H9 (cell line): Measurements from ENCODE around the gene CLEC11A. TPM values are rescaled to one million over a fixed set of nuclear protein-coding genes. Genes with fewer than 3 reads are reported as not detected.

Source experiments
- DNase-seq: peaks from one replicate; pipeline ENCODE4 v3.0.0-alpha.2; 2017
- H2AFZ ChIP-seq: one replicate; pipeline ENCODE4 v1.6.1; 2013; ENCODE audit warnings: mild to moderate bottlenecking, low read length, control low read depth, moderate library complexity
- H2AK5ac ChIP-seq: 2 replicates; pipeline ENCODE4 v1.6.1; 2013; ENCODE audit warnings: low read length, control low read depth, mixed read lengths; ENCODE audit not compliant: insufficient read length
- H2BK120ac ChIP-seq: one replicate; pipeline ENCODE4 v1.6.1; 2013; ENCODE audit warnings: low read depth, mild to moderate bottlenecking, low read length, control low read depth, inconsistent platforms; ENCODE audit not compliant: poor library complexity, severe bottlenecking
- H2BK12ac ChIP-seq: 2 replicates; pipeline ENCODE4 v1.6.1; 2013; ENCODE audit warnings: low read length, control low read depth, mixed read lengths, low read depth; ENCODE audit not compliant: insufficient read length
- H2BK15ac ChIP-seq: 2 replicates; pipeline ENCODE4 v1.6.1; 2013; ENCODE audit warnings: low read depth, low read length, control low read depth
- H2BK20ac ChIP-seq: one replicate; pipeline ENCODE4 v1.6.1; 2013; ENCODE audit warnings: low read depth, mild to moderate bottlenecking, low read length, control low read depth, inconsistent platforms; ENCODE audit not compliant: poor library complexity, severe bottlenecking
- H2BK5ac ChIP-seq: 2 replicates; pipeline ENCODE4 v1.6.1; 2013; ENCODE audit warnings: low read length, control low read depth, mixed read lengths; ENCODE audit not compliant: insufficient read length
- H3K14ac ChIP-seq: 2 replicates; pipeline ENCODE4 v1.6.1; 2013; ENCODE audit warnings: low read length, control low read depth; ENCODE audit not compliant: insufficient read depth
- H3K18ac ChIP-seq: 2 replicates; pipeline ENCODE4 v1.6.1; 2013; ENCODE audit warnings: low read depth, mild to moderate bottlenecking, mixed read lengths, low read length, control low read depth; ENCODE audit not compliant: insufficient read length
- H3K23ac ChIP-seq: 2 replicates; pipeline ENCODE4 v1.6.1; 2013; ENCODE audit warnings: low read length, control low read depth, mixed read lengths, low read depth; ENCODE audit not compliant: insufficient read length
- H3K23me2 ChIP-seq: 2 replicates; pipeline ENCODE4 v1.6.1; 2013; ENCODE audit warnings: low read depth, mild to moderate bottlenecking, mixed read lengths, low read length, control low read depth; ENCODE audit not compliant: insufficient read length, poor library complexity, severe bottlenecking
- H3K27ac ChIP-seq: 2 replicates; pipeline ENCODE4 v1.5.1; 2013; ENCODE audit warnings: low read length, control low read depth, mixed read lengths, low read depth; ENCODE audit not compliant: insufficient read length
- H3K27me3 ChIP-seq: 2 replicates; pipeline ENCODE4 v1.6.1; 2013; ENCODE audit warnings: low read length, control low read depth, inconsistent platforms; ENCODE audit not compliant: insufficient read depth
- H3K4ac ChIP-seq: 2 replicates; pipeline ENCODE4 v1.6.1; 2013; ENCODE audit warnings: low read depth, mild to moderate bottlenecking, control low read depth, inconsistent platforms, low read length, moderate library complexity
- H3K4me1 ChIP-seq: 2 replicates; pipeline ENCODE4 v1.6.1; 2013; ENCODE audit warnings: low read length, control low read depth, inconsistent platforms; ENCODE audit not compliant: insufficient read depth
- H3K4me2 ChIP-seq: 2 replicates; pipeline ENCODE4 v1.6.1; 2013; ENCODE audit warnings: low read length, control low read depth, mixed read lengths; ENCODE audit not compliant: insufficient read length, insufficient read depth
- H3K56ac ChIP-seq: 2 replicates; pipeline ENCODE4 v1.6.1; 2013; ENCODE audit warnings: low read depth, mild to moderate bottlenecking, mixed read lengths, low read length, control low read depth; ENCODE audit not compliant: insufficient read length
- H3K79me1 ChIP-seq: 2 replicates; pipeline ENCODE4 v1.6.1; 2013; ENCODE audit warnings: low read depth, mild to moderate bottlenecking, moderate library complexity, low read length, control low read depth, inconsistent platforms; ENCODE audit not compliant: insufficient read depth, poor library complexity, severe bottlenecking
- H3K79me2 ChIP-seq: 2 replicates; pipeline ENCODE4 v1.6.1; 2013; ENCODE audit warnings: low read length, control low read depth, inconsistent platforms; ENCODE audit not compliant: insufficient read depth
- H3K9ac ChIP-seq: 2 replicates; pipeline ENCODE4 v1.6.1; 2013; ENCODE audit warnings: low read length, control low read depth, mixed read lengths; ENCODE audit not compliant: insufficient read length; ENCODE audit errors: extremely low read depth
- H3K9me3 ChIP-seq: one replicate; pipeline ENCODE4 v1.6.1; 2013; ENCODE audit warnings: low read depth, low read length, inconsistent platforms; ENCODE audit not compliant: control insufficient read depth
- H3T11ph ChIP-seq: one replicate; pipeline ENCODE4 v1.6.1; 2013; ENCODE audit warnings: mild to moderate bottlenecking, low read length, control low read depth, inconsistent platforms
- H4K20me1 ChIP-seq: one replicate; pipeline ENCODE4 v1.6.1; 2013; ENCODE audit not compliant: control insufficient read depth, insufficient read length, insufficient read depth
- H4K5ac ChIP-seq: 2 replicates; pipeline ENCODE4 v1.6.1; 2013; ENCODE audit warnings: low read depth, mild to moderate bottlenecking, mixed read lengths, low read length, control low read depth; ENCODE audit not compliant: insufficient read length
- H4K8ac ChIP-seq: replicated peaks from 2 replicates; pipeline ENCODE4 v1.6.1; 2013; ENCODE audit warnings: low read length, control low read depth, mixed read lengths, low read depth; ENCODE audit not compliant: insufficient read length
- H4K91ac ChIP-seq: 2 replicates; pipeline ENCODE4 v1.6.1; 2013; ENCODE audit warnings: low read depth, mild to moderate bottlenecking, moderate library complexity, mixed read lengths, low read length, control low read depth; ENCODE audit not compliant: insufficient read length
- H3K27ac Mint-ChIP-seq, 3 experiments: 2 replicates in 2 of 3; 3 replicates in 1 of 3; pipeline ENCODE4 v1.8.0; 2020 to 2021; ENCODE audit warnings: mixed read lengths in 3 of 3, mild to moderate bottlenecking in 1 of 3, moderate library complexity in 1 of 3
- H3K27me3 Mint-ChIP-seq: 2 replicates; pipeline ENCODE4 v1.8.0; 2021; ENCODE audit warnings: low read depth, mild to moderate bottlenecking, moderate library complexity, mixed read lengths
- H3K36me3 Mint-ChIP-seq, 3 experiments: 2 replicates in 2 of 3; 3 replicates in 1 of 3; pipeline ENCODE4 v1.8.0; 2020 to 2021; ENCODE audit warnings: low read depth in 3 of 3, mixed read lengths in 3 of 3; ENCODE audit not compliant: insufficient read depth in 1 of 3
- H3K4me1 Mint-ChIP-seq, 2 experiments: 2 replicates each; pipeline ENCODE4 v1.8.0; 2020; ENCODE audit warnings: mixed read lengths in 2 of 2
- H3K4me3 Mint-ChIP-seq, 2 experiments: 2 replicates in 1 of 2; 3 replicates in 1 of 2; pipeline ENCODE4 v1.8.0; 2020 to 2021; ENCODE audit warnings: mild to moderate bottlenecking in 2 of 2, mixed read lengths in 2 of 2, moderate library complexity in 1 of 2
- H3K9me3 Mint-ChIP-seq, 2 experiments: 2 replicates in 1 of 2; 3 replicates in 1 of 2; pipeline ENCODE4 v1.8.0; 2020; ENCODE audit warnings: mild to moderate bottlenecking in 2 of 2, mixed read lengths in 2 of 2, moderate library complexity in 1 of 2
- WGBS: extraction: QIAGEN DNeasy Blood & Tissue Kit; methylation state at CpG from one replicate; pipeline ENCODE4 v1.1.7; 2013; ENCODE audit warnings: missing lambda C conversion rate, low lambda C conversion rate, mixed read lengths; ENCODE audit not compliant: insufficient read length; ENCODE audit errors: extremely low coverage; 5-methylcytosine and 5-hydroxymethylcytosine counted together
- total RNA-seq: library from RNA; stranded (reverse); gene quantifications from 2 replicates; pipeline ENCODE4 v1.2.1, GENCODE V29; 2021
- TF ChIP-seq, protein P1 (sequence below): fragments of 200-600 bp; sonication (generic); conservative IDR thresholded peaks from 3 replicates; pipeline ENCODE4 v1.8.0; 2021; ENCODE audit warnings: antibody characterized with exemption, mild to moderate bottlenecking

The CLEC11A gene
- total RNA-seq, 1 experiment from 2014 or later, result 3.9 TPM

GRCh38 chr19:50710612-50711011, 12.6 kb upstream of the CLEC11A start:
- H3K27me3 Mint-ChIP-seq, result peaks cover 86% of the 10 kb centered on the region

More at GRCh38 chr19:50710612-50711011, 12.6 kb upstream of the CLEC11A start:
- Histone ChIP-seq H3K79me1 (no peaks in the 10 kb centered on the region), H3K4me1 (no peaks in the 10 kb centered on the region), H3K9ac (no peak overlapping the region), H3K56ac (no peak overlapping the region), H2BK120ac (no peak overlapping the region), H3K14ac (no peak overlapping the region), H3K4me2 (no peak overlapping the region), H3K9me3 (no peaks in the 10 kb centered on the region), H2BK12ac (no peak overlapping the region), H3K23me2 (no peaks in the 10 kb centered on the region), H3K27ac (no peak overlapping the region), H4K8ac (no peak overlapping the region), H3K27me3 (no peaks in the 10 kb centered on the region; the same call in 1 of the 2 replicates), H4K20me1 (no peaks in the 10 kb centered on the region), H2AFZ (no peak overlapping the region), H3K79me2 (no peaks in the 10 kb centered on the region), H2BK20ac (no peak overlapping the region), H2BK5ac (no peak overlapping the region), H3T11ph (no peak overlapping the region), H4K5ac (no peak overlapping the region), H2BK15ac (no peak overlapping the region), H2AK5ac (no peak overlapping the region), H3K18ac (no peak overlapping the region), H3K4ac (no peak overlapping the region), H4K91ac (no peak overlapping the region), H3K23ac (no peak overlapping the region)
- WGBS, result no CpG with 5 or more reads among the region's 5 CpGs
- H3K4me3 Mint-ChIP-seq, result no peak overlapping the region
- peaks cover under 1 to 8% of the 10 kb centered on the region in 2 experiments for H3K4me1 Mint-ChIP-seq
- H3K9me3 Mint-ChIP-seq, result no peaks in the 10 kb centered on the region
- no peaks in the 10 kb centered on the region; a peak in 1 of 7 replicates for H3K36me3 Mint-ChIP-seq
- no peak overlapping the region for H3K27ac Mint-ChIP-seq
- no peak for DNase-seq
- TF ChIP-seq, protein P1, sequence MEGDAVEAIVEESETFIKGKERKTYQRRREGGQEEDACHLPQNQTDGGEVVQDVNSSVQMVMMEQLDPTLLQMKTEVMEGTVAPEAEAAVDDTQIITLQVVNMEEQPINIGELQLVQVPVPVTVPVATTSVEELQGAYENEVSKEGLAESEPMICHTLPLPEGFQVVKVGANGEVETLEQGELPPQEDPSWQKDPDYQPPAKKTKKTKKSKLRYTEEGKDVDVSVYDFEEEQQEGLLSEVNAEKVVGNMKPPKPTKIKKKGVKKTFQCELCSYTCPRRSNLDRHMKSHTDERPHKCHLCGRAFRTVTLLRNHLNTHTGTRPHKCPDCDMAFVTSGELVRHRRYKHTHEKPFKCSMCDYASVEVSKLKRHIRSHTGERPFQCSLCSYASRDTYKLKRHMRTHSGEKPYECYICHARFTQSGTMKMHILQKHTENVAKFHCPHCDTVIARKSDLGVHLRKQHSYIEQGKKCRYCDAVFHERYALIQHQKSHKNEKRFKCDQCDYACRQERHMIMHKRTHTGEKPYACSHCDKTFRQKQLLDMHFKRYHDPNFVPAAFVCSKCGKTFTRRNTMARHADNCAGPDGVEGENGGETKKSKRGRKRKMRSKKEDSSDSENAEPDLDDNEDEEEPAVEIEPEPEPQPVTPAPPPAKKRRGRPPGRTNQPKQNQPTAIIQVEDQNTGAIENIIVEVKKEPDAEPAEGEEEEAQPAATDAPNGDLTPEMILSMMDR, result no peak
